ENCODE results near the gene SPAG5. TPM values are rescaled to one million over a fixed set of nuclear protein-coding genes. Genes with fewer than 3 reads are reported as not detected.

The SPAG5 gene
- total and polyA plus RNA-seq, 4 donors: 10.6 to 41.8 (median 12.8) TPM

GRCh38 chr17:28547623-28548416 is 51.0 kb downstream of the SPAG5 start:
- peak; percentile 81 for DNase-seq (ENCODE audit: low spot score)
- Histone ChIP-seq H3K9ac (ENCODE audit: low read depth in 1 of 2, low read length in 2 of 2) (no peak overlapping the region), H3K27me3 (ENCODE audit: control insufficient read depth in 4 of 4, insufficient read depth in 4 of 4, low read length in 3 of 4) (no peaks in the 10 kb centered on the region), H3K36me3 (ENCODE audit: control insufficient read depth in 4 of 4, insufficient read depth in 3 of 4, low read depth in 1 of 4, low read length in 3 of 4) (peaks cover 0 to 6% (median 2%) of the 10 kb centered on the region in 4 donors), H3K27ac (ENCODE audit: low read depth in 1 of 2, low read length in 2 of 2) (peak overlapping the region in 1 of 2 donors; percentile 31), H3K4me3 (ENCODE audit: low read depth in 1 of 3, low read length in 3 of 3) (no peak overlapping the region), H3K4me1 (ENCODE audit: control insufficient read depth in 4 of 4, insufficient read depth in 4 of 4, low read length in 3 of 4) (peaks cover under 1 to 12% (median 8%) of the 10 kb centered on the region in 4 donors), H3K9me3 (ENCODE audit: control insufficient read depth in 4 of 4, low read length in 3 of 4) (no peaks in the 10 kb centered on the region)
- 70% methylated on average over 26 of the region's 26 CpGs for WGBS
- no peak for TF ChIP-seq YY1 (IDR thresholded peaks at IDR 0.05)
- peak; percentile 96 for TF ChIP-seq CTCF (IDR thresholded peaks at IDR 0.05; ENCODE audit: low read depth, low read length, missing input control)
- TF ChIP-seq RAD21 (IDR thresholded peaks at IDR 0.05): peak; percentile 78 to 86
- TF ChIP-seq RXRA (IDR thresholded peaks at IDR 0.05): peak in 1 of 2 donors; percentile 41
- no peak for TF ChIP-seq ZBTB33 (IDR thresholded peaks at IDR 0.05)
- no peak for TF ChIP-seq GABPA (IDR thresholded peaks at IDR 0.05 in 1 of 2, conservative IDR thresholded peaks at IDR 0.05 in 1 of 2)

- no peak overlapping the region for H3K27ac ChIP-seq (ENCODE audit: low read depth in 1 of 2, low read length in 2 of 2)
- no peak for DNase-seq (ENCODE audit: low spot score)
- no peaks in the 10 kb centered on the region for H3K27me3 ChIP-seq (ENCODE audit: control insufficient read depth in 4 of 4, insufficient read depth in 4 of 4, low read length in 3 of 4)
- no peak overlapping the region for H3K9ac ChIP-seq (ENCODE audit: low read depth in 1 of 2, low read length in 2 of 2)
- H3K36me3 ChIP-seq (ENCODE audit: control insufficient read depth in 4 of 4, insufficient read depth in 3 of 4, low read depth in 1 of 4, low read length in 3 of 4): peaks cover 0 to 6% (median 2%) of the 10 kb centered on the region in 4 donors
- H3K9me3 ChIP-seq (ENCODE audit: control insufficient read depth in 4 of 4, low read length in 3 of 4): no peaks in the 10 kb centered on the region
- TF ChIP-seq MAX (IDR thresholded peaks at IDR 0.05) (no peak), RXRA (IDR thresholded peaks at IDR 0.05) (no peak), NR2F2 (IDR thresholded peaks at IDR 0.05) (no peak), FOXA2 (IDR thresholded peaks at IDR 0.05) (no peak), CTCF (IDR thresholded peaks at IDR 0.05; ENCODE audit: low read depth, low read length, missing input control) (no peak), REST (IDR thresholded peaks at IDR 0.05) (no peak), JUND (IDR thresholded peaks at IDR 0.05) (no peak), EGR1 (IDR thresholded peaks at IDR 0.05; ENCODE audit: low read depth in 2 of 2) (no peak), RAD21 (IDR thresholded peaks at IDR 0.05) (no peak), GABPA (IDR thresholded peaks at IDR 0.05 in 1 of 2, conservative IDR thresholded peaks at IDR 0.05 in 1 of 2) (no peak), ZBTB33 (IDR thresholded peaks at IDR 0.05) (no peak), TAF1 (conservative IDR thresholded peaks at IDR 0.05) (no peak), HNF4A (conservative IDR thresholded peaks at IDR 0.05) (no peak), YY1 (IDR thresholded peaks at IDR 0.05) (no peak)
- 86% methylated on average over 14 of the region's 14 CpGs for WGBS
- peaks cover 0 to 9% (median 6%) of the 10 kb centered on the region in 4 donors for H3K4me1 ChIP-seq (ENCODE audit: control insufficient read depth in 4 of 4, insufficient read depth in 4 of 4, low read length in 3 of 4)
- H3K4me3 ChIP-seq (ENCODE audit: low read depth in 1 of 3, low read length in 3 of 3): no peak overlapping the region
Measured at GRCh38 chr17:28547096-28547622, 51.7 kb downstream of the SPAG5 start.

Measured in liver (tissue), 9 donors.